ENCODE results near the gene NALCN. TPM values are rescaled to one million over a fixed set of nuclear protein-coding genes. Genes with fewer than 3 reads are reported as not detected.

NALCN gene
- polyA plus RNA-seq, 1 experiment = 2.2 TPM

GRCh38 chr13:101425623-101426022, 9.3 kb upstream of the NALCN start:
- Histone ChIP-seq H3K27me3 (ENCODE audit: control insufficient read depth, insufficient read depth, low read length) (no peaks in the 10 kb centered on the region), H3K27ac (ENCODE audit: low read depth, low read length) (no peak overlapping the region), H3K4me3 (ENCODE audit: low read depth, low read length) (no peak overlapping the region), H3K9me3 (ENCODE audit: control insufficient read depth, insufficient read depth, low read length) (no peaks in the 10 kb centered on the region; the same call in 1 of the 2 replicates)
- DNase-seq (ENCODE audit: low read depth, low spot score) = no peak
- no peak for TF ChIP-seq CTCF (IDR thresholded peaks at IDR 0.05; ENCODE audit: low read depth, low read length)
- ChIA-PET CTCF (interaction anchor here (0.6 kb wide), 1 partner anchor 751 kb away, joined by 5 read pairs; the partner anchor contains the start of gene TMTC4), POLR2A (no interaction called here)

DNA sequence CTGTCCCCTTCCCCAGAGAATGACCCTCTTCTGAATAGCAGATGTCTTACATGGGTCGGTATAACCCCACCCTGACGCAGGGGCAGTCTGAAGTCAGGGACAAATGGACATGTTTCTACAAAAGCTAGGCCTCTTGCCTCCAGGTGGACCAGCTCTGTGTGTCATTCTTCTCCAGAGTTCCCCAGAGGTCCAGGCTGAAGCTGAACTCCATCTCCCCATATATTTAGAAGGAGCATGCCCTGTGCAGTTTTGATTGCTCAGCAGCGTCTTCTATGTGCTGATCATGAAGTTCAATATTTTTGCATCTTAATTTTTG, 8.8 kb upstream of the NALCN start:
- H3K4me3 ChIP-seq (ENCODE audit: low read depth, low read length) = no peak overlapping the region
- DNase-seq (ENCODE audit: low read depth, low spot score) = no peak
- H3K27ac ChIP-seq (ENCODE audit: low read depth, low read length) = no peak overlapping the region
- ChIA-PET POLR2A (no interaction called here), CTCF (interaction anchor here (0.6 kb wide), 1 partner anchor 750 kb away, joined by 5 read pairs; the partner anchor contains the start of gene TMTC4)
- no peaks in the 10 kb centered on the region; the same call in 1 of the 2 replicates for H3K9me3 ChIP-seq (ENCODE audit: control insufficient read depth, insufficient read depth, low read length)
- no peaks in the 10 kb centered on the region for H3K27me3 ChIP-seq (ENCODE audit: control insufficient read depth, insufficient read depth, low read length)
- no peak for TF ChIP-seq CTCF (IDR thresholded peaks at IDR 0.05; ENCODE audit: low read depth, low read length)

- Histone ChIP-seq H3K9me3 (ENCODE audit: control insufficient read depth, insufficient read depth, low read length) (no peaks in the 10 kb centered on the region; the same call in 1 of the 2 replicates), H3K27ac (ENCODE audit: low read depth, low read length) (no peak overlapping the region), H3K4me3 (ENCODE audit: low read depth, low read length) (no peak overlapping the region), H3K27me3 (ENCODE audit: control insufficient read depth, insufficient read depth, low read length) (no peaks in the 10 kb centered on the region)
- POLR2A ChIA-PET = no interaction called here
- DNase-seq (ENCODE audit: low read depth, low spot score) = peak; percentile 4
- CTCF ChIA-PET = interaction anchor here (1.2 kb wide), 1 partner anchor 280 kb away, joined by 4 read pairs; no protein-coding TSS in a partner anchor
- TF ChIP-seq CTCF (IDR thresholded peaks at IDR 0.05; ENCODE audit: low read depth, low read length) = no peak
Observed at GRCh38 chr13:101424381-101425155, 8.3 kb upstream of the NALCN start.

DNA sequence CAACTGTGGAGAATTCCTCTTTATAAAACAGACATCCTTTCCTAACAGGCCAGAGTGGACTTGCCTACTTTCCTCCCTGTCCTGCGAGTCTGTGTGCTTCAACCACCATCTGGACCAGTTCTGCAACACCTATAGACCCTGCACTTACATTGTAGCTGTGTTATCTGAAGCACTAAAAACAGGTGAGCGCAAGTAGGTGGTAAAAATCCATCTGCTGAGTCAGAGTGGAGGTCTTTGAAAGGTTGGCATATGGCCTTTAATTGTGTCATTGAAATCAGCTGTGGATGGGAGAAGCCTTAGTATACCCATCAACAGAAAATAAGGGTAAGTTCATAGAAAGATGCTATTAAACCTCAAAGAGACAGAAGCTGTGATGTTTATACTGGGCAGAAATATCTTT, 7.6 kb upstream of the NALCN start:
- no peak overlapping the region for H3K27ac ChIP-seq (ENCODE audit: low read depth, low read length)
- DNase-seq (ENCODE audit: low read depth, low spot score) = no peak
- H3K9me3 ChIP-seq (ENCODE audit: control insufficient read depth, insufficient read depth, low read length) = no peaks in the 10 kb centered on the region; the same call in 1 of the 2 replicates
- no peak overlapping the region for H3K4me3 ChIP-seq (ENCODE audit: low read depth, low read length)
- ChIA-PET POLR2A (no interaction called here), CTCF (interaction anchor here (1.2 kb wide), 1 partner anchor 279 kb away, joined by 4 read pairs; no protein-coding TSS in a partner anchor)
- no peaks in the 10 kb centered on the region for H3K27me3 ChIP-seq (ENCODE audit: control insufficient read depth, insufficient read depth, low read length)
- no peak for TF ChIP-seq CTCF (IDR thresholded peaks at IDR 0.05; ENCODE audit: low read depth, low read length)

GRCh38 chr13:101417501-101417900, 1.2 kb upstream of the NALCN start:
- no peak for TF ChIP-seq CTCF (IDR thresholded peaks at IDR 0.05; ENCODE audit: low read depth, low read length)
- DNase-seq (ENCODE audit: low read depth, low spot score) = no peak
- Histone ChIP-seq H3K9me3 (ENCODE audit: control insufficient read depth, insufficient read depth, low read length) (no peaks in the 10 kb centered on the region; the same call in 1 of the 2 replicates), H3K27ac (ENCODE audit: low read depth, low read length) (no peak overlapping the region), H3K27me3 (ENCODE audit: control insufficient read depth, insufficient read depth, low read length) (no peaks in the 10 kb centered on the region), H3K4me3 (ENCODE audit: low read depth, low read length) (no peak overlapping the region)
- POLR2A ChIA-PET = no interaction called here
- CTCF ChIA-PET = interaction anchor here (2.7 kb wide), 1 partner anchor 272 kb away, joined by 13 read pairs; no protein-coding TSS in a partner anchor

Measured in AG04450 (cell line).